Keratinocyte (primary cell): ENCODE data around the gene PGRMC2. TPM values are rescaled to one million over a fixed set of nuclear protein-coding genes. Genes with fewer than 3 reads are reported as not detected.

ENCODE experiments used
- DNase-seq: peaks from one replicate; pipeline ENCODE4 v3.0.0-alpha.2; 2011; ENCODE audit warnings: low read depth, missing footprints, low spot score
- FAIRE-seq: peaks from 2 replicates; lab custom pipeline; 2011; peaks lifted over from hg19 to GRCh38; lab: Jason Lieb, UNC
- H2AFZ ChIP-seq: 2 replicates; pipeline ENCODE4 v1.6.0; 2012; ENCODE audit warnings: low read length, control low read depth, inconsistent platforms; ENCODE audit not compliant: control insufficient read depth
- H3K27ac ChIP-seq: 2 replicates; pipeline ENCODE4 v1.5.1; 2011; ENCODE audit warnings: low read length; ENCODE audit not compliant: control insufficient read depth, insufficient read depth
- H3K27me3 ChIP-seq: 3 replicates; pipeline ENCODE4 v1.6.0; 2011; ENCODE audit warnings: low read length; ENCODE audit not compliant: control insufficient read depth, insufficient read depth; ENCODE audit errors: extremely low read depth
- H3K36me3 ChIP-seq, 2 experiments: 2 replicates in 1 of 2; 3 replicates in 1 of 2; pipeline ENCODE4 v1.5.1; 2011; ENCODE audit warnings: low read length in 2 of 2, mild to moderate bottlenecking in 1 of 2; ENCODE audit not compliant: control insufficient read depth in 2 of 2, insufficient read depth in 2 of 2; ENCODE audit errors: extremely low read depth in 1 of 2
- H3K4me1 ChIP-seq: 3 replicates; pipeline ENCODE4 v1.5.1; 2011; ENCODE audit warnings: low read length; ENCODE audit not compliant: control insufficient read depth, insufficient read depth; ENCODE audit errors: extremely low read depth
- H3K4me2 ChIP-seq: 3 replicates; pipeline ENCODE4 v1.6.0; 2011; ENCODE audit warnings: low read depth, low read length; ENCODE audit not compliant: control insufficient read depth, insufficient read depth; ENCODE audit errors: extremely low read depth
- H3K4me3 ChIP-seq, 3 experiments: fragments of 200-600 bp in 1 of 3; sonication (generic) in 1 of 3; 2 replicates in 2 of 3; 3 replicates in 1 of 3; pipeline ENCODE4 v1.5.1; 2011 to 2016; ENCODE audit warnings: low read length in 3 of 3, mild to moderate bottlenecking in 3 of 3, control low read depth in 2 of 3, inconsistent platforms in 1 of 3, low read depth in 1 of 3, mixed read lengths in 1 of 3, mixed run types in 1 of 3, moderate library complexity in 1 of 3; ENCODE audit not compliant: control insufficient read depth in 2 of 3, insufficient read depth in 2 of 3; ENCODE audit errors: extremely low read depth in 1 of 3
- H3K79me2 ChIP-seq: 2 replicates; pipeline ENCODE4 v1.6.0; 2012; ENCODE audit warnings: low read length; ENCODE audit not compliant: control insufficient read depth, insufficient read depth
- H3K9ac ChIP-seq: 3 replicates; pipeline ENCODE4 v1.6.0; 2011; ENCODE audit warnings: low read length; ENCODE audit not compliant: control insufficient read depth, insufficient read depth; ENCODE audit errors: extremely low read depth
- H3K9me1 ChIP-seq: 3 replicates; pipeline ENCODE4 v1.6.0; 2011; ENCODE audit warnings: low read length; ENCODE audit not compliant: control insufficient read depth, insufficient read depth; ENCODE audit errors: extremely low read depth
- H3K9me3 ChIP-seq: 2 replicates; pipeline ENCODE4 v1.5.1; 2012; ENCODE audit warnings: low read depth, low read length; ENCODE audit not compliant: control insufficient read depth
- H4K20me1 ChIP-seq: 3 replicates; pipeline ENCODE4 v1.6.0; 2011; ENCODE audit warnings: low read length; ENCODE audit not compliant: control insufficient read depth, insufficient read depth; ENCODE audit errors: extremely low read depth
- EZH2 ChIP-seq: IDR thresholded peaks from one replicate; pipeline ENCODE4 v1.6.1; 2012; ENCODE audit warnings: inconsistent platforms, mild to moderate bottlenecking, low read length, moderate library complexity
- dilution Hi-C: fragments of 300-500 bp; cut with MboI; formaldehyde crosslinking; loops from one replicate; pipeline ENCODE4 v1.7.0; 2020; ENCODE audit warnings: low sequenced_read_pairs; ENCODE audit not compliant: extremely low pct_ligation_motif_present
- polyA plus RNA-seq, 5 experiments: library from polyadenylated mRNA; depleted of rRNA in 3 of 5; stranded (reverse) in 3 of 5; stranded (forward) in 1 of 5; unstranded in 1 of 5; fragments of >200 nt; gene quantifications; 1 replicate in 1 of 5; 2 replicates in 3 of 5; 3 replicates in 1 of 5; pipeline versions ENCODE4 v1.2.1 to v1.2.3, GENCODE V29; 2011 to 2012; ENCODE audit warnings: missing spikeins in 2 of 5, low read depth in 1 of 5, low replicate concordance in 1 of 5
- TF ChIP-seq, protein P1 (sequence below), 3 experiments: IDR thresholded peaks in 1 of 3; conservative IDR thresholded peaks in 1 of 3; optimal IDR thresholded peaks in 1 of 3; 2 replicates in 2 of 3; 3 replicates in 1 of 3; pipeline versions ENCODE3 to v1.5.1; 2011; ENCODE audit warnings: low read length in 3 of 3, mild to moderate bottlenecking in 3 of 3, moderate library complexity in 2 of 3, control low read depth in 1 of 3, inconsistent platforms in 1 of 3; ENCODE audit not compliant: insufficient read depth in 2 of 3; ENCODE audit errors: extremely low read depth in 1 of 3

Gene PGRMC2
- polyA plus RNA-seq, 1 donor (not counting 4 experiments of a cell fraction or from before 2014, with no cell fraction given) = 26.7 TPM

DNA sequence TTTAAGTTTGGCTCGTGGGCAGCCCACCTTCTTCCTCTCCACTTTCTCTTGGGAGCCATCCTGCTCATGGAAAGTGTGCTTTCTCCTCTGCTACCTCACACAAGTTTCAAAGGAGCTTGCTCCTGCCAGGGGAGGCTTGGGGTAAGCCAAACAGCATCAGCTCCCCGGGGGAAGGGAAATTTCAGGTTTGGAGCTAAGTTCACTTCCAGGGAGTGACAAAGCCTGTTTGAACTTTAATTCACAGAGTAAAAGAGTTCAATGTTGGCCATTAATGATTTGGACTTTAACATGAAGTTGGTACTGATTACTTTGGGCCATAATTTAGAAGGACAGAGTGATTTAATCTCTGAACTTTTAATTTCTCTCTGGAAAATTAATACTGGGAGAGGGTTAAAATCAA is 4.7 kb upstream of the PGRMC2 start:
- dilution Hi-C loops = no loop called here
- H3K4me3 ChIP-seq = no peak overlapping the region
- no peak for FAIRE-seq
- peaks cover 7% of the 10 kb centered on the region for H3K4me1 ChIP-seq
- no peaks in the 10 kb centered on the region for H3K36me3 ChIP-seq
- H2AFZ ChIP-seq = no peak overlapping the region
- DNase-seq = no peak
- H3K9me1 ChIP-seq = no peaks in the 10 kb centered on the region
- H3K79me2 ChIP-seq = no peaks in the 10 kb centered on the region
- no peaks in the 10 kb centered on the region for H4K20me1 ChIP-seq
- H3K9ac ChIP-seq = no peak overlapping the region
- no peaks in the 10 kb centered on the region for H3K27me3 ChIP-seq
- H3K27ac ChIP-seq = no peak overlapping the region
- TF ChIP-seq, protein P1, sequence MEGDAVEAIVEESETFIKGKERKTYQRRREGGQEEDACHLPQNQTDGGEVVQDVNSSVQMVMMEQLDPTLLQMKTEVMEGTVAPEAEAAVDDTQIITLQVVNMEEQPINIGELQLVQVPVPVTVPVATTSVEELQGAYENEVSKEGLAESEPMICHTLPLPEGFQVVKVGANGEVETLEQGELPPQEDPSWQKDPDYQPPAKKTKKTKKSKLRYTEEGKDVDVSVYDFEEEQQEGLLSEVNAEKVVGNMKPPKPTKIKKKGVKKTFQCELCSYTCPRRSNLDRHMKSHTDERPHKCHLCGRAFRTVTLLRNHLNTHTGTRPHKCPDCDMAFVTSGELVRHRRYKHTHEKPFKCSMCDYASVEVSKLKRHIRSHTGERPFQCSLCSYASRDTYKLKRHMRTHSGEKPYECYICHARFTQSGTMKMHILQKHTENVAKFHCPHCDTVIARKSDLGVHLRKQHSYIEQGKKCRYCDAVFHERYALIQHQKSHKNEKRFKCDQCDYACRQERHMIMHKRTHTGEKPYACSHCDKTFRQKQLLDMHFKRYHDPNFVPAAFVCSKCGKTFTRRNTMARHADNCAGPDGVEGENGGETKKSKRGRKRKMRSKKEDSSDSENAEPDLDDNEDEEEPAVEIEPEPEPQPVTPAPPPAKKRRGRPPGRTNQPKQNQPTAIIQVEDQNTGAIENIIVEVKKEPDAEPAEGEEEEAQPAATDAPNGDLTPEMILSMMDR (optimal IDR thresholded peaks at IDR 0.05 in 1 of 3, IDR thresholded peaks at IDR 0.05 in 1 of 3, conservative IDR thresholded peaks at IDR 0.05 in 1 of 3; ENCODE audit: extremely low read depth in 1 of 3, insufficient read depth in 2 of 3, low read length in 3 of 3) = no peak
- no peak for TF ChIP-seq EZH2
- no peak overlapping the region for H3K4me2 ChIP-seq
- H3K9me3 ChIP-seq = no peaks in the 10 kb centered on the region

DNA sequence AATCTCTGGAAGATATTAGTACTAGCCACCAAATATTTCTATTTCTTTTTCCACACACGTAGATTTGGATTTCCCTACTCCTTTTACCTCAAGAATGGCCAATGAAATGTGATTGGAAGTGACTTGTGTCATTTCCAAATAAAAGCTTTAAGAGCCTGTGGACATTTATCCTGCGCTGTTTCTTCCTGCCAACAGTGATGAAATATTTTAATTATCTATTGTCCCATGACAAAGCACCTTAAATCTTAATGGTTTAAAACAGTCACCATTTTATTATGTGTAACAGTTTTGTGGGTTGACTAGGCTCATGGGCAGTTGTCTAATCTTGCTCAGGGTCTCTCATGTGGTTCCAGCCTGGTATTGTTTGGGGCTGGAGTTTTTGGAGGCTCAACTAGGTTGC is 3.5 kb upstream of the PGRMC2 start:
- Histone ChIP-seq H3K9me1 (no peaks in the 10 kb centered on the region), H3K36me3 (no peaks in the 10 kb centered on the region), H4K20me1 (no peaks in the 10 kb centered on the region), H3K79me2 (peaks cover 12% of the 10 kb centered on the region), H3K4me3 (no peak overlapping the region), H3K27me3 (no peaks in the 10 kb centered on the region), H3K4me1 (peaks cover 7% of the 10 kb centered on the region), H3K4me2 (no peak overlapping the region), H3K9me3 (no peaks in the 10 kb centered on the region), H3K9ac (no peak overlapping the region), H3K27ac (no peak overlapping the region), H2AFZ (no peak overlapping the region)
- DNase-seq (no peak), FAIRE-seq (no peak)
- dilution Hi-C loops = no loop called here
- TF ChIP-seq, protein P1 (optimal IDR thresholded peaks at IDR 0.05 in 1 of 3, IDR thresholded peaks at IDR 0.05 in 1 of 3, conservative IDR thresholded peaks at IDR 0.05 in 1 of 3; ENCODE audit: extremely low read depth in 1 of 3, insufficient read depth in 2 of 3, low read length in 3 of 3) = no peak
- TF ChIP-seq EZH2 = no peak
